CD4-positive, alpha-beta T cell (primary cell): ENCODE results near the gene OXT. TPM values are rescaled to one million over a fixed set of nuclear protein-coding genes. Genes with fewer than 3 reads are reported as not detected.
"Not testable (repeated sequence)": the region's sequence is repeated elsewhere in the genome, so short reads cannot be mapped to it uniquely, and the experiment has no call there.

Source experiments
- ATAC-seq: fragments of 200-7000 bp; cut with Tn5 transposase; one replicate; pipeline ENCODE4 v1.10.0; 2022; ENCODE audit warnings: mild to moderate bottlenecking; ENCODE audit not compliant: poor library complexity
- CTCF ChIA-PET: fragments of 350-600 bp; sonication (Branson Sonifier 250); formaldehyde crosslinking; loops from one replicate; lab custom pipeline; 2021; ENCODE audit warnings: antibody characterized with exemption, inconsistent platforms; lab: Charles Lee
- POLR2A ChIA-PET: fragments of 350-600 bp; sonication (Branson Sonifier 250); formaldehyde crosslinking; loops from one replicate; lab custom pipeline; 2021; ENCODE audit warnings: antibody characterized with exemption, inconsistent platforms; lab: Charles Lee
- DNase-seq, 14 experiments: peaks; one replicate each; pipeline ENCODE4 v3.0.0-alpha.2; 2013 to 2020; ENCODE audit warnings: mixed read lengths in 2 of 14
- H3K27ac ChIP-seq, 2 donors: one replicate each; pipeline versions ENCODE4 v1.5.1 to v1.7.0; 2013; ENCODE audit warnings: low read length in 2 of 2, low read depth in 1 of 2, mild to moderate bottlenecking in 1 of 2
- H3K27me3 ChIP-seq, 2 experiments: 1 replicate in 1 of 2; 2 replicates in 1 of 2; pipeline versions ENCODE4 v1.6.1 to v1.7.0; 2013; ENCODE audit warnings: low read length in 2 of 2, control low read depth in 1 of 2, mild to moderate bottlenecking in 1 of 2, moderate library complexity in 1 of 2; ENCODE audit not compliant: insufficient read depth in 2 of 2, control insufficient read depth in 1 of 2
- H3K36me3 ChIP-seq: one replicate; pipeline ENCODE4 v1.6.1; 2013; ENCODE audit warnings: low read length, control low read depth; ENCODE audit not compliant: insufficient read depth
- H3K4me1 ChIP-seq: one replicate; pipeline ENCODE4 v1.6.1; 2013; ENCODE audit warnings: low read length, control low read depth; ENCODE audit not compliant: insufficient read depth
- H3K4me3 ChIP-seq: one replicate; pipeline ENCODE4 v1.5.1; 2013; ENCODE audit warnings: mild to moderate bottlenecking, low read length, moderate library complexity
- H3K9me3 ChIP-seq, 2 experiments: 1 replicate in 1 of 2; 2 replicates in 1 of 2; pipeline versions ENCODE4 v1.6.1 to v1.7.0; 2013; ENCODE audit warnings: low read length in 2 of 2, mild to moderate bottlenecking in 2 of 2, control low read depth in 1 of 2, moderate library complexity in 1 of 2; ENCODE audit not compliant: control insufficient read depth in 1 of 2, insufficient read depth in 1 of 2
- H3K27ac Mint-ChIP-seq: one replicate; pipeline ENCODE4 v1.8.0; 2020; ENCODE audit warnings: mixed read lengths
- H3K27me3 Mint-ChIP-seq: one replicate; pipeline ENCODE4 v1.8.0; 2021; ENCODE audit warnings: mixed read lengths
- H3K36me3 Mint-ChIP-seq: one replicate; pipeline ENCODE4 v1.8.0; 2021; ENCODE audit warnings: low read depth, mixed read lengths
- H3K4me1 Mint-ChIP-seq: one replicate; pipeline ENCODE4 v1.8.0; 2021; ENCODE audit warnings: low read depth, mixed read lengths
- H3K4me3 Mint-ChIP-seq: one replicate; pipeline ENCODE4 v1.8.0; 2020; ENCODE audit warnings: mild to moderate bottlenecking, mixed read lengths
- H3K9me3 Mint-ChIP-seq: one replicate; pipeline ENCODE4 v1.8.0; 2020; ENCODE audit warnings: mixed read lengths
- CTCF ChIP-seq: fragments of 200-600 bp; IDR thresholded peaks from one replicate; pipeline ENCODE4 v1.8.0; 2022; ENCODE audit warnings: antibody characterized with exemption, mild to moderate bottlenecking
- intact Hi-C, 2 experiments: fragments of 100-400 bp; cut with DNase I in 1 of 2; cut with micrococcal nuclease in 1 of 2; formaldehyde crosslinking; loops; one replicate each; pipeline versions ENCODE4 v1.15.1 to v1.9.0; 2023 to 2025; cut with DNase I, micrococcal nuclease
- total RNA-seq, 174 experiments: library from RNA in 2 of 174; stranded (reverse) in 2 of 174; gene quantifications; one replicate each; pipeline ENCODE4 v1.2.3 and lab custom pipeline; 2021 to 2026

OXT gene
- total RNA-seq, 2 experiments from 2014 or later: 1.1 to 1.6 TPM

- Histone ChIP-seq H3K4me1 (peaks cover 28% of the 10 kb centered on the region), H3K9me3 (peaks cover 0 to 7% of the 10 kb centered on the region in 2 experiments), H3K27ac (no peak overlapping the region), H3K4me3 (no peak overlapping the region), H3K36me3 (no peaks in the 10 kb centered on the region), H3K27me3 (no peaks in the 10 kb centered on the region)
- no peak for DNase-seq
- Mint-ChIP-seq H3K4me3 (peak overlapping the region; percentile 90), H3K27ac (peak overlapping the region; percentile 77), H3K27me3 (no peaks in the 10 kb centered on the region), H3K4me1 (peaks cover 33% of the 10 kb centered on the region), H3K36me3 (peaks cover 6% of the 10 kb centered on the region), H3K9me3 (no peaks in the 10 kb centered on the region)
- ATAC-seq: no peak
- ChIA-PET POLR2A (interaction anchor here (0.9 to 1.2 kb wide), 3 partner anchors 22 to 31 kb away, joined by 3 to 7 read pairs (median 3); no protein-coding TSS in a partner anchor), CTCF (interaction anchor here (1.0 to 2.9 kb wide), 3 partner anchors 17 to 45 kb away, joined by 3 to 9 read pairs (median 5); no protein-coding TSS in a partner anchor)
- intact Hi-C loops: loop anchor here in 1 of 2 experiments (2.0 to 5.0 kb wide), 3 partner anchors 44 to 137 kb away; partner anchors contain the start of genes ITPA and LZTS3
- TF ChIP-seq CTCF: no peak
Observed at GRCh38 chr20:3070725-3071124, 695 bp upstream of the OXT start.

GRCh38 chr20:3071266-3071609, 182 bp upstream of the OXT start:
- H3K27me3 ChIP-seq: no peaks in the 10 kb centered on the region
- H3K9me3 ChIP-seq: peaks cover 0 to 7% of the 10 kb centered on the region in 2 experiments
- TF ChIP-seq CTCF: no peak
- Mint-ChIP-seq H3K27me3 (no peaks in the 10 kb centered on the region), H3K9me3 (no peaks in the 10 kb centered on the region), H3K27ac (peak overlapping the region; percentile 77), H3K4me3 (peak overlapping the region; percentile 90), H3K36me3 (peaks cover 6% of the 10 kb centered on the region), H3K4me1 (peaks cover 33% of the 10 kb centered on the region)
- ChIA-PET CTCF (interaction anchor here (1.0 to 1.3 kb wide), 2 partner anchors 17 to 21 kb away, joined by 3 to 7 read pairs; no protein-coding TSS in a partner anchor), POLR2A (interaction anchor here (0.9 kb wide), 2 partner anchors 22 to 31 kb away, joined by 3 to 7 read pairs; no protein-coding TSS in a partner anchor)
- peaks cover 28% of the 10 kb centered on the region for H3K4me1 ChIP-seq
- H3K36me3 ChIP-seq: no peaks in the 10 kb centered on the region
- H3K27ac ChIP-seq: no peak overlapping the region
- intact Hi-C loops: loop anchor here in 1 of 2 experiments (2.0 to 5.0 kb wide), 3 partner anchors 44 to 136 kb away; partner anchors contain the start of genes ITPA and LZTS3
- H3K4me3 ChIP-seq: peak overlapping the region; percentile 44
- DNase-seq (no peak), ATAC-seq (no peak)

- ATAC-seq: no peak
- peak overlapping the region; percentile 22 to 39 for H3K27ac ChIP-seq
Observed at GRCh38 chr20:3072530-3073250, 1.3 kb downstream of the OXT start.

GRCh38 chr20:3073251-3073643, 1.8 kb downstream of the OXT start:
- not testable (repeated sequence) for H3K27me3 Mint-ChIP-seq, H3K27ac ChIP-seq, H3K4me3 ChIP-seq, H3K9me3 ChIP-seq, H3K9me3 Mint-ChIP-seq, H3K27me3 ChIP-seq, ATAC-seq, DNase-seq, H3K36me3 Mint-ChIP-seq, H3K36me3 ChIP-seq
- H3K4me1 Mint-ChIP-seq: peaks cover 42% of the 10 kb centered on the region
- CTCF ChIA-PET: interaction anchor here (1.4 kb wide), 1 partner anchor 19 kb away, joined by 4 read pairs; no protein-coding TSS in a partner anchor
- intact Hi-C loops: loop anchor here in 1 of 2 experiments (2.0 to 5.0 kb wide), 3 partner anchors 18 to 134 kb away; partner anchors contain the start of genes ITPA and LZTS3
- POLR2A ChIA-PET: interaction anchor here (1.2 to 6.6 kb wide), 3 partner anchors 10 to 20 kb away, joined by 3 to 48 read pairs (median 7); no protein-coding TSS in a partner anchor
- H3K4me3 Mint-ChIP-seq: peak overlapping the region; percentile 88
- peaks cover 38% of the 10 kb centered on the region for H3K4me1 ChIP-seq
- peak overlapping the region; percentile 87 for H3K27ac Mint-ChIP-seq

More at GRCh38 chr20:3072530-3073250, 1.3 kb downstream of the OXT start:
- POLR2A ChIA-PET: interaction anchor here (1.2 to 6.6 kb wide), 3 partner anchors 10 to 21 kb away, joined by 3 to 48 read pairs (median 7); no protein-coding TSS in a partner anchor
- CTCF ChIA-PET: interaction anchor here (1.3 kb wide), 1 partner anchor 19 kb away, joined by 7 read pairs; no protein-coding TSS in a partner anchor
- peaks cover 4% of the 10 kb centered on the region for H3K27me3 Mint-ChIP-seq
- peaks cover 6% of the 10 kb centered on the region for H3K36me3 Mint-ChIP-seq
- Histone ChIP-seq H3K27me3 (no peaks in the 10 kb centered on the region), H3K36me3 (no peaks in the 10 kb centered on the region), H3K4me1 (peaks cover 39% of the 10 kb centered on the region), H3K9me3 (peaks cover 0 to 7% of the 10 kb centered on the region in 2 experiments), H3K4me3 (peak overlapping the region; percentile 44)
- DNase-seq: no peak
- no peak for TF ChIP-seq CTCF
- H3K4me1 Mint-ChIP-seq: peaks cover 39% of the 10 kb centered on the region
- no peaks in the 10 kb centered on the region for H3K9me3 Mint-ChIP-seq
- peak overlapping the region; percentile 87 for H3K27ac Mint-ChIP-seq
- H3K4me3 Mint-ChIP-seq: peak overlapping the region; percentile 88
- intact Hi-C loops: loop anchor here in 1 of 2 experiments (2.0 to 5.0 kb wide), 3 partner anchors 18 to 135 kb away; partner anchors contain the start of genes ITPA and LZTS3
